OCI-LY3 (cell line): Measurements from ENCODE around the gene TTC23.

Experiments used
- EZH2phosphoT487 ChIP-seq: fragments of 200-600 bp; shearing (Covaris generic); IDR thresholded peaks from 2 replicates; pipeline ENCODE4 v1.6.1; 2018; ENCODE audit warnings: antibody characterized with exemption, mixed run types, low read depth
- TF ChIP-seq, protein P1 (sequence below): fragments of 200-600, 300-600 bp; sonication (generic); IDR thresholded peaks from 2 replicates; pipeline ENCODE4 v1.5.1; 2014; ENCODE audit warnings: antibody characterized with exemption, low read length, low read depth

DNA sequence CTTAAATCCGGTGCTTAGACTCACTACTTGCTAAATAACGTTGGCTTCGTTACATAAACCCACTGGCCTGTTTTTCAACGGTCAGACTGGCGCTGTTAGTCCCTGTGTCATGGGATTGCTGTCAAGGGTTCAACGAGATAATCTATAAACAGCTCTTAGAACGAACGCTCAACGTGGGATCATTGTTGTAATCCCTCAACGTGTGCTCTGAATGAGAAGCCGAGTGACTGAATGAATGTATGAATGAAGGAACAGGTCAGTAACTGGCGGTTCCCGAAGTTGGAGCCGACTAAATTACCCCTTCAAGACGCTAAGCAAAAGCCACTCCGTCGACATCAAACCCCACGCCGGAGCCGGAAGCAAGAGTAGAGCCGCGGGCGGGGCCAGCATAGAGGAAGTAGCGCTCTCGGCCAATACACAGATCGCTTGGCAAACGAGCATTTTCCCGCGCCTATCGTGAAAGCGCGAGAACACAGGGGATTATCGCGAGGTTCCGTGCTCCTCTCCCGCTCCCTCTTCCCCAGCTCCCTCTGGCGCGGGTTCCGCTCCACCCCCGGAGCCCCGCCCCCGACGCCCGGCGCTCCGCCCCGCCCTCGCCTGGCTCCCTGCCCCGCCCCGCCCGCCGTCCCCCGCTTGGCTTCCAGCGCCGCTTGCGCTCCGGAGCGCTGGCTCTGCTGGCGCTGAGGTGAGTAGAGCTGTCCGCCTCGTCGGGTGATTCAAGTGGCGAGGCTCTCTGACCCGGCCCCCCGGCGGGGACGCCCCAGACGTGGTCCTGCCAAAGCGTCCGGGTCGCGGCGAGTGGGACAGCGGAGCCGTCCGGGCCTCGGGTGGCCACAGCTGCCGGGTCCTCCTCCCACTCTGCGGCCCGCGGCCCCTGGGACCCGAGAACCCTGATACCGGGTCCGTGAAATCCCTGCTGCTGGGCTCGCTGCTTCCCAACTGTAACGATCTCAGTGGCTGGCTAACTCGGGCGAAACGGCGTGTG is 1.8 kb upstream of the TTC23 start, which contains the start of gene LRRC28:
- TF ChIP-seq, protein P1, sequence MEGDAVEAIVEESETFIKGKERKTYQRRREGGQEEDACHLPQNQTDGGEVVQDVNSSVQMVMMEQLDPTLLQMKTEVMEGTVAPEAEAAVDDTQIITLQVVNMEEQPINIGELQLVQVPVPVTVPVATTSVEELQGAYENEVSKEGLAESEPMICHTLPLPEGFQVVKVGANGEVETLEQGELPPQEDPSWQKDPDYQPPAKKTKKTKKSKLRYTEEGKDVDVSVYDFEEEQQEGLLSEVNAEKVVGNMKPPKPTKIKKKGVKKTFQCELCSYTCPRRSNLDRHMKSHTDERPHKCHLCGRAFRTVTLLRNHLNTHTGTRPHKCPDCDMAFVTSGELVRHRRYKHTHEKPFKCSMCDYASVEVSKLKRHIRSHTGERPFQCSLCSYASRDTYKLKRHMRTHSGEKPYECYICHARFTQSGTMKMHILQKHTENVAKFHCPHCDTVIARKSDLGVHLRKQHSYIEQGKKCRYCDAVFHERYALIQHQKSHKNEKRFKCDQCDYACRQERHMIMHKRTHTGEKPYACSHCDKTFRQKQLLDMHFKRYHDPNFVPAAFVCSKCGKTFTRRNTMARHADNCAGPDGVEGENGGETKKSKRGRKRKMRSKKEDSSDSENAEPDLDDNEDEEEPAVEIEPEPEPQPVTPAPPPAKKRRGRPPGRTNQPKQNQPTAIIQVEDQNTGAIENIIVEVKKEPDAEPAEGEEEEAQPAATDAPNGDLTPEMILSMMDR, result no peak
- no peak for TF ChIP-seq EZH2phosphoT487
